ENCODE results near the gene CLDN5.

The CLDN5 gene

GRCh38 chr22:19498866-19499190, 25.4 kb downstream of the CLDN5 start:
- TF ChIP-seq, protein P1, sequence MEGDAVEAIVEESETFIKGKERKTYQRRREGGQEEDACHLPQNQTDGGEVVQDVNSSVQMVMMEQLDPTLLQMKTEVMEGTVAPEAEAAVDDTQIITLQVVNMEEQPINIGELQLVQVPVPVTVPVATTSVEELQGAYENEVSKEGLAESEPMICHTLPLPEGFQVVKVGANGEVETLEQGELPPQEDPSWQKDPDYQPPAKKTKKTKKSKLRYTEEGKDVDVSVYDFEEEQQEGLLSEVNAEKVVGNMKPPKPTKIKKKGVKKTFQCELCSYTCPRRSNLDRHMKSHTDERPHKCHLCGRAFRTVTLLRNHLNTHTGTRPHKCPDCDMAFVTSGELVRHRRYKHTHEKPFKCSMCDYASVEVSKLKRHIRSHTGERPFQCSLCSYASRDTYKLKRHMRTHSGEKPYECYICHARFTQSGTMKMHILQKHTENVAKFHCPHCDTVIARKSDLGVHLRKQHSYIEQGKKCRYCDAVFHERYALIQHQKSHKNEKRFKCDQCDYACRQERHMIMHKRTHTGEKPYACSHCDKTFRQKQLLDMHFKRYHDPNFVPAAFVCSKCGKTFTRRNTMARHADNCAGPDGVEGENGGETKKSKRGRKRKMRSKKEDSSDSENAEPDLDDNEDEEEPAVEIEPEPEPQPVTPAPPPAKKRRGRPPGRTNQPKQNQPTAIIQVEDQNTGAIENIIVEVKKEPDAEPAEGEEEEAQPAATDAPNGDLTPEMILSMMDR (IDR thresholded peaks at IDR 0.05; ENCODE audit: control insufficient read depth, extremely low read depth, insufficient read depth), result no peak
- DNase-seq (ENCODE audit: low read depth), result no peak

DNA sequence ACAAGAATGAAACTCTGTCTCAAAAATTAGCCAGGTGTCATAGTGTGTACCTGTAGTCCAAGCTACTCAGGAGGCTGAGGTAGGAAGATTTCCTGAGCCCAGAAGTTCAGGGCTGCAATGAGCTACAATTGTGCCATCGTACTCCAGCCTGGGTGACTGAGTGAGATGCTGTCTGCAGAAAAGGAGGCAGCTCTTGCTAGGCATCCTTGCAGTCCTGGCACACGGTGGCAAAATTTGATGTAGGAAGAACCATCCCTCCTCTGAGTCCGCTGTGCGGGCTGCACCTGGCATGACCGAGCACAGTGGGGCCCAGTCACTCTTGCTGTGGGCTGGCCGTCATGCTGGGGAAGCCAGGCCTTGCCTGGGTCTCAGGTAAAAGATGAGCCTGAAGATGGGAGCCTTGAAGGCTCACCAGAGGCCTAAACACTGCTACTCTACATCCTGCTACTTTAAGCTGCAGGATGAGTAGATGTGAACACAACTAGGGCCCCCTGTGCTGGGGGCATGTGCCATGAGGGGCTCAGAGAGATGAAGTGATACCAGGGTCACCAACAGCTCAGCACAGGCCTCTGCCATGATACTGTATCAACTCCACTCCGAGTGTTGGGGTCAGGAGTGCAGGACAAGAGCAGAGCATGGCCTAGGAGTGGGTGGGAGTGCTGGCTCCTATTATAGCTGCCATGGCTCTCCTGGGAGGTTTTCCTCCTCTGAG, 25.9 kb downstream of the CLDN5 start:
- TF ChIP-seq, protein P1 (IDR thresholded peaks at IDR 0.05; ENCODE audit: control insufficient read depth, extremely low read depth, insufficient read depth), result no peak
- no peak overlapping the region for H3K4me3 ChIP-seq (ENCODE audit: low read depth, low read length)
- no peak for DNase-seq (ENCODE audit: low read depth)

More at GRCh38 chr22:19498866-19499190, 25.4 kb downstream of the CLDN5 start:
- H3K4me3 ChIP-seq (ENCODE audit: low read depth, low read length), result no peak overlapping the region

DNA sequence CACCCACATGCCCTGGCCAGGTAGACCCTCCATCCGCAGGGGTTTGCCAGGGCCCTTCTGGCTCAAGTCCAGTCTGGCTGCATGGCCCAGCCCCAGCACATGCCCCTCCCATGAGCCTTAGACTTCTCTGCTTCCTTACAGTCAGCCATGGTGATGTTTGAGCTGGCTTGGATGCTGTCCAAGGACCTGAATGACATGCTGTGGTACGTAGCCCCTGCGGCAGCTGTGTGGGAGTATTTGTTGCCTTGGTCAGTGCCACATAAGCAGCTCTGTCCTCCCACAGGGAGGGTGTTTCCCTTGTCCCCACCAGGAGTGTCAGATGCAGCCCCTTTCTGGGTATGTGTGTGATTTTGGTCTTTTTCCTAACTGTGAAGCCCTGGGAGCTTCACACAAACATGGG, 27.0 kb downstream of the CLDN5 start:
- no peak for DNase-seq (ENCODE audit: low read depth)
- TF ChIP-seq, protein P1 (IDR thresholded peaks at IDR 0.05; ENCODE audit: control insufficient read depth, extremely low read depth, insufficient read depth), result no peak
- no peak overlapping the region for H3K4me3 ChIP-seq (ENCODE audit: low read depth, low read length)

GRCh38 chr22:19496324-19496630, 27.9 kb downstream of the CLDN5 start:
- TF ChIP-seq, protein P1 (IDR thresholded peaks at IDR 0.05; ENCODE audit: control insufficient read depth, extremely low read depth, insufficient read depth), result no peak
- no peak for DNase-seq (ENCODE audit: low read depth)

DNA sequence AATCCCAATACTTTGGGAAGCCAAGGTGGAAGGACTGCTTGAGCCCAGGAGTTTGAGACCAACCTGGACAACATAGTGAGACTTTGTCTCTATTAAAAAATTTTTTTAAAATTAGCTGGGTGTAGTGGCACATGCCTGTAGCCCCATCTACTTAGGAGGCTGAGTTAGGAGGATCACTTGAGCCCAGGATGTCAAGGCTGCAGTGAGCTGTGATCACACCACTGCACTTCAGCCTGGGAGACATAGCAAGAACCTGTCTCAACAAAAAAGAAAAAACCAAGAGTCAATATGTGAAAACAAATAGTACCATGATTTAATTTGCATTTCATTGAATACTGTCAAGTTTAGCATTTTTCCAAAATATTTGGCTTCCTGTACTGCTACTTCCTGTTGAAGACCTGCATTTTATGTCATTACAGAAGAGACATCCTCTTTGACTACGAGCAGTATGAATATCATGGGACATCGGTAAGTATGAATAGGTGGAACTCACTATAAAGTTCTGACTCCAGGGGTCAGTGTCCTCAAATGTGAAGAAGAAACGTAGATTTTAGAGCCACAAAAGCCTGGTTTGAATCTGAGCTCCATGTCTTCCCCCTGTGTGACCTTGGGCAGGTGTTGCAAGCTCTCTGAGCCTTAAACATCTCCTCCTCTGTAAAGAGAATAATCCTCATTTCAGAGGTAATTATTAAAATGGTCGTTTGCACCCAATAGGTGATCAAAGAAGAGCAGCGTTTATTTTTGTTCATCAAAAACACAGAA, 28.5 kb downstream of the CLDN5 start:
- no peak for DNase-seq (ENCODE audit: low read depth)
- no peak overlapping the region for H3K4me3 ChIP-seq (ENCODE audit: low read depth, low read length)
- TF ChIP-seq, protein P1 (IDR thresholded peaks at IDR 0.05; ENCODE audit: control insufficient read depth, extremely low read depth, insufficient read depth), result peak; percentile 28

More at GRCh38 chr22:19496324-19496630, 27.9 kb downstream of the CLDN5 start:
- no peak overlapping the region for H3K4me3 ChIP-seq (ENCODE audit: low read depth, low read length)

DNA sequence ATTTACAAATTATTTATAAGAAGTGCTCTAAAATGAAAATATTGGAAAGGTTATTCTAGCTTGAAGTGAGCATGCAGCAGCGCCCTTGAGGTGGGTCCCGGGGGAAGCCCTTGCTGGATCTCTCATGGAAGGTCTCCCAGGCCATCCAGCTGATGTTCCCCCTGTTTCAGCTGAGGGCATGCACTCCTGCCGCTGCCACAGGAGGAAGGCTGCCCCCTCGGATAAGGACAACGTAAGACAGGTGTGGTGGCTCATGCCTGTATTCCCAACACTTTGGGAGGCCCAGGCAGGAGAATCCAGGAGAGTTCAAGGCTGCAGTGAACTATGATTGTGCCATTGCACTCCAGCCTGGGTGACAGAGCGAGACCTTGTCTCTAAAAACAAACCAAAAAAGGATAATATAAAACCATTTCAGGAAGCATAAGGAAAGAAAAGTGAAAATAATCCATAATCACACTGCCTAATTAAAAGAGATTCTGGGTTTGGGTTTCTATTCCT, 29.5 kb downstream of the CLDN5 start:
- H3K4me3 ChIP-seq (ENCODE audit: low read depth, low read length), result no peak overlapping the region
- no peak for DNase-seq (ENCODE audit: low read depth)
- TF ChIP-seq, protein P1 (IDR thresholded peaks at IDR 0.05; ENCODE audit: control insufficient read depth, extremely low read depth, insufficient read depth), result no peak

Measured in LNCaP clone FGC (cell line).